WTC11 (cell line): ENCODE data around the gene TMEM169. TPM values are rescaled to one million over a fixed set of nuclear protein-coding genes. Genes with fewer than 3 reads are reported as not detected.
"Not testable (repeated sequence)": the region's sequence is repeated elsewhere in the genome, so short reads cannot be mapped to it uniquely, and the experiment has no call there.

Experiments used
- ATAC-seq: fragments of 200-7000 bp; cut with Tn5 transposase; 2 replicates; pipeline ENCODE4 v1.10.0; 2021; ENCODE audit warnings: mild to moderate bottlenecking, moderate library complexity
- CTCF ChIA-PET: fragments of 300-600 bp; sonication (Branson Sonifier 250); formaldehyde crosslinking; loops from one replicate; lab custom pipeline; 2021; ENCODE audit warnings: antibody characterized with exemption; lab: Charles Lee
- POLR2A ChIA-PET: fragments of 350-600 bp; sonication (Branson Sonifier 250); formaldehyde crosslinking; loops from one replicate; lab custom pipeline; 2021; ENCODE audit warnings: antibody characterized with exemption; lab: Charles Lee
- DNase-seq: peaks from one replicate; pipeline ENCODE4 v3.0.0; 2021; ENCODE audit warnings: low spot score
- H3K27ac Mint-ChIP-seq: 2 replicates; pipeline ENCODE4 v1.8.0; 2021; ENCODE audit warnings: mixed read lengths
- H3K27me3 Mint-ChIP-seq: 2 replicates; pipeline ENCODE4 v1.8.0; 2021; ENCODE audit warnings: low read depth, mild to moderate bottlenecking, moderate library complexity, mixed read lengths
- H3K36me3 Mint-ChIP-seq: 2 replicates; pipeline ENCODE4 v1.8.0; 2021; ENCODE audit warnings: mixed read lengths
- H3K4me1 Mint-ChIP-seq: 2 replicates; pipeline ENCODE4 v1.8.0; 2022; ENCODE audit warnings: mixed read lengths
- H3K4me3 Mint-ChIP-seq: 2 replicates; pipeline ENCODE4 v1.8.0; 2021; ENCODE audit warnings: mild to moderate bottlenecking, moderate library complexity, mixed read lengths
- H3K9me3 Mint-ChIP-seq: 2 replicates; pipeline ENCODE4 v1.8.0; 2021; ENCODE audit warnings: mixed read lengths
- ATF2 ChIP-seq: sonication (generic); formaldehyde crosslinking; IDR thresholded peaks from 2 replicates; pipeline ENCODE4 v1.8.1; 2022; ENCODE audit warnings: low read depth, missing genetic modification reagents, borderline replicate concordance
- CDX4 ChIP-seq: fragments of 250-450 bp; sonication (Bioruptor Pico); IDR thresholded peaks from 2 replicates; pipeline ENCODE4 v1.9.0; 2021; ENCODE audit warnings: moderate library complexity, mild to moderate bottlenecking, inconsistent platforms, borderline replicate concordance
- CREB1 ChIP-seq: sonication (generic); formaldehyde crosslinking; IDR thresholded peaks from 2 replicates; pipeline ENCODE4 v1.8.0; 2023; ENCODE audit warnings: mild to moderate bottlenecking, missing genetic modification reagents
- CTCF ChIP-seq: fragments of 200-600 bp; IDR thresholded peaks from 2 replicates; pipeline ENCODE4 v1.8.0; 2022; ENCODE audit warnings: antibody characterized with exemption
- ESRRA ChIP-seq: sonication (generic); formaldehyde crosslinking; IDR thresholded peaks from 2 replicates; pipeline ENCODE4 v1.8.1; 2022; ENCODE audit warnings: mild to moderate bottlenecking, missing genetic modification reagents, borderline replicate concordance
- GTF2I ChIP-seq: fragments of 250-450 bp; sonication (Bioruptor Pico); conservative IDR thresholded peaks from 2 replicates; pipeline ENCODE4 v1.4.0; 2021; ENCODE audit warnings: mild to moderate bottlenecking
- JUN ChIP-seq: sonication (generic); formaldehyde crosslinking; IDR thresholded peaks from 2 replicates; pipeline ENCODE4 v1.8.0; 2023; ENCODE audit warnings: mild to moderate bottlenecking, missing genetic modification reagents
- NFE2L1 ChIP-seq: sonication (generic); formaldehyde crosslinking; IDR thresholded peaks from 2 replicates; pipeline ENCODE4 v1.8.1; 2023; ENCODE audit warnings: missing genetic modification reagents
- ZNF138 ChIP-seq: sonication (generic); formaldehyde crosslinking; conservative IDR thresholded peaks from 2 replicates; pipeline ENCODE4 v1.8.1; 2022; ENCODE audit warnings: mild to moderate bottlenecking, moderate library complexity, missing genetic modification reagents
- ZNF232 ChIP-seq: sonication (generic); formaldehyde crosslinking; IDR thresholded peaks from 2 replicates; pipeline ENCODE4 v1.8.0; 2022; ENCODE audit warnings: mild to moderate bottlenecking, missing genetic modification reagents
- ZNF263 ChIP-seq: sonication (generic); formaldehyde crosslinking; IDR thresholded peaks from 2 replicates; pipeline ENCODE4 v1.8.1; 2022; ENCODE audit warnings: low read depth, mild to moderate bottlenecking, moderate library complexity, missing genetic modification reagents
- total RNA-seq: library from RNA; stranded (reverse); gene quantifications from 3 replicates; pipeline ENCODE4 v1.2.3, GENCODE V29; 2021
- TF ChIP-seq, protein P1 (sequence below): sonication (generic); formaldehyde crosslinking; IDR thresholded peaks from 2 replicates; pipeline ENCODE4 v1.8.0; 2022; ENCODE audit warnings: mild to moderate bottlenecking, missing genetic modification reagents

Gene TMEM169
- total RNA-seq, 1 experiment from 2014 or later = 1.8 TPM

DNA sequence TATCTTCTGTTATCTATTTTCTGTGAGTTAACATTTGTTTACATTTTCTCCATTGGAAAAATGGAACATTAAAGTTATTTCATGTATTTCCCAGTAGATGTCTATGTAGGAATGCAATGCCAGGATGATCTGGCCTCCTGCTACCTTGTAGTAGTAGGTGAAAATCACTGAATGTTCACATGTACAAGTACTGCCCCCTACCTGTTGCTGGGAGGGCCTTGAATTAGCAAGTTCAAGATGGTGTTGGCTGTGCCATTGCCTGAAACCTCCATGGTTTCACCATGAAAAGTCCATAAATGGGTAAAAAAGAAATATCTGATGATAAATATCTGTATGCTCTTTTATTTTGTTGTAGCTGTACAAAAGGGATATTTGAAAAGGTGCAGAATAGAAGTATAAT, 58.2 kb downstream of the TMEM169 start:
- no peaks in the 10 kb centered on the region for H3K4me1 Mint-ChIP-seq
- no peaks in the 10 kb centered on the region for H3K27me3 Mint-ChIP-seq
- no peak overlapping the region for H3K4me3 Mint-ChIP-seq
- TF ChIP-seq CTCF = peak; percentile 31; the same call in 1 of the 2 replicates
- TF ChIP-seq CDX4 (CRISPR knock-in tag) = no peak
- ChIA-PET POLR2A (no interaction called here), CTCF (interaction anchor here (1.9 kb wide), 1 partner anchor 26 kb away, joined by 12 read pairs; no protein-coding TSS in a partner anchor)
- H3K27ac Mint-ChIP-seq = no peak overlapping the region
- H3K9me3 Mint-ChIP-seq = no peaks in the 10 kb centered on the region
- DNase-seq = peak; percentile 24
- H3K36me3 Mint-ChIP-seq = peaks cover 70% of the 10 kb centered on the region
- peak; percentile 88 for ATAC-seq

GRCh38 chr2:216141516-216141915, 59.8 kb downstream of the TMEM169 start:
- POLR2A ChIA-PET = interaction anchor here (0.6 kb wide), 3 partner anchors 12 to 807 kb away, joined by 3 to 5 read pairs (median 4); no protein-coding TSS in a partner anchor

GRCh38 chr2:216142540-216142939, 60.8 kb downstream of the TMEM169 start:
- no peak for ATAC-seq

More at GRCh38 chr2:216141516-216141915, 59.8 kb downstream of the TMEM169 start:
- H3K9me3 Mint-ChIP-seq, H3K4me1 Mint-ChIP-seq, DNase-seq, ATAC-seq, H3K27ac Mint-ChIP-seq, H3K27me3 Mint-ChIP-seq, H3K4me3 Mint-ChIP-seq: not testable (repeated sequence)
- peaks cover 57% of the 10 kb centered on the region for H3K36me3 Mint-ChIP-seq
- CTCF ChIA-PET = interaction anchor here (0.6 to 1.9 kb wide), 4 partner anchors 27 to 143 kb away, joined by 3 to 12 read pairs (median 4); no protein-coding TSS in a partner anchor

GRCh38 chr2:216144372-216144771, 62.7 kb downstream of the TMEM169 start:
- TF ChIP-seq, protein P1, sequence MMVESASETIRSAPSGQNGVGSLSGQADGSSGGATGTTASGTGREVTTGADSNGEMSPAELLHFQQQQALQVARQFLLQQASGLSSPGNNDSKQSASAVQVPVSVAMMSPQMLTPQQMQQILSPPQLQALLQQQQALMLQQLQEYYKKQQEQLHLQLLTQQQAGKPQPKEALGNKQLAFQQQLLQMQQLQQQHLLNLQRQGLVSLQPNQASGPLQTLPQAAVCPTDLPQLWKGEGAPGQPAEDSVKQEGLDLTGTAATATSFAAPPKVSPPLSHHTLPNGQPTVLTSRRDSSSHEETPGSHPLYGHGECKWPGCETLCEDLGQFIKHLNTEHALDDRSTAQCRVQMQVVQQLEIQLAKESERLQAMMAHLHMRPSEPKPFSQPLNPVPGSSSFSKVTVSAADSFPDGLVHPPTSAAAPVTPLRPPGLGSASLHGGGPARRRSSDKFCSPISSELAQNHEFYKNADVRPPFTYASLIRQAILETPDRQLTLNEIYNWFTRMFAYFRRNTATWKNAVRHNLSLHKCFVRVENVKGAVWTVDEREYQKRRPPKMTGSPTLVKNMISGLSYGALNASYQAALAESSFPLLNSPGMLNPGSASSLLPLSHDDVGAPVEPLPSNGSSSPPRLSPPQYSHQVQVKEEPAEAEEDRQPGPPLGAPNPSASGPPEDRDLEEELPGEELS = no peak
- TF ChIP-seq GTF2I (CRISPR knock-in tag) (no peak), ZNF263 (no peak), JUN (CRISPR knock-in tag) (no peak)
- POLR2A ChIA-PET = no interaction called here
- H3K27ac Mint-ChIP-seq = no peak overlapping the region
- peaks cover 8% of the 10 kb centered on the region for H3K4me1 Mint-ChIP-seq
- H3K9me3 Mint-ChIP-seq = no peaks in the 10 kb centered on the region
- peaks cover 57% of the 10 kb centered on the region for H3K36me3 Mint-ChIP-seq
- no peak for DNase-seq
- CTCF ChIA-PET = interaction anchor here (1.9 to 2.0 kb wide), 2 partner anchors 30 kb away, joined by 5 to 8 read pairs; no protein-coding TSS in a partner anchor
- no peak for ATAC-seq
- H3K4me3 Mint-ChIP-seq = no peak overlapping the region
- no peaks in the 10 kb centered on the region for H3K27me3 Mint-ChIP-seq

More at GRCh38 chr2:216142540-216142939, 60.8 kb downstream of the TMEM169 start:
- TF ChIP-seq ZNF232 (CRISPR knock-in tag) (no peak), NFE2L1 (CRISPR knock-in tag) (no peak), ZNF138 (CRISPR knock-in tag) (no peak), ESRRA (no peak), ATF2 (CRISPR knock-in tag) (no peak), CREB1 (CRISPR knock-in tag) (no peak)
- Mint-ChIP-seq H3K36me3 (peaks cover 57% of the 10 kb centered on the region), H3K9me3 (no peaks in the 10 kb centered on the region), H3K4me3 (no peak overlapping the region), H3K27me3 (no peaks in the 10 kb centered on the region), H3K27ac (peak overlapping the region; percentile 34; the same call in 1 of the 2 replicates), H3K4me1 (peaks cover 4% of the 10 kb centered on the region; the same call in 1 of the 2 replicates)
- POLR2A ChIA-PET = interaction anchor here (1.1 kb wide), 1 partner anchor 17 kb away, joined by 3 read pairs; no protein-coding TSS in a partner anchor
- CTCF ChIA-PET = interaction anchor here (1.7 to 2.0 kb wide), 2 partner anchors 28 to 141 kb away, joined by 4 to 8 read pairs; no protein-coding TSS in a partner anchor
- no peak for DNase-seq
